GM18511 (cell line): ENCODE results near the gene CACNA1I.
A peak's percentile ranks its signal among the peaks of the same experiment; 100 is the strongest.
"Not testable (repeated sequence)": the region's sequence is repeated elsewhere in the genome, so short reads cannot be mapped to it uniquely, and the experiment has no call there.

ENCODE experiments used
- ATAC-seq: cut with Tn5 transposase; IDR thresholded peaks from one replicate; pipeline ENCODE4 v1.9.1; 2021; ENCODE audit warnings: mild to moderate bottlenecking, moderate library complexity; ENCODE audit not compliant: unreplicated experiment

Gene CACNA1I

DNA sequence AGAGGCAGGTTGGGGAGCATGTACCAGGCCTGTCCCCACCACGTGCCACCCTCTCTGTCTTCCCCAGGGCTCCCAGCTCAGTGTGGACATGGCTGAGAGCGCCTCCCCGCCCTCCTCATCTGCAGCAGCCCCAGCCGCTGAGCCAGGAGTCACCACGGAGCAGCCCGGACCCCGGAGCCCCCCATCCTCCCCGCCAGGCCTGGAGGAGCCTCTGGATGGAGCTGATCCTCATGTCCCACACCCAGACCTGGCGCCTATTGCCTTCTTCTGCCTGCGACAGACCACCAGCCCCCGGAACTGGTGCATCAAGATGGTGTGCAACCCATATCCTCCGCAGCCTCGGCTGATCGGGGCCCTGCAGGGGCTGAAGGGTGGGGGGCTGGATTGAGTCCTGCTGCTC lies at the start of gene CACNA1I:
CACNA1I (plus strand) TSS at position 89 of the 400 bp plus-strand sequence; CDS start at position 89, 0 bp downstream.
- ATAC-seq: no peak

DNA sequence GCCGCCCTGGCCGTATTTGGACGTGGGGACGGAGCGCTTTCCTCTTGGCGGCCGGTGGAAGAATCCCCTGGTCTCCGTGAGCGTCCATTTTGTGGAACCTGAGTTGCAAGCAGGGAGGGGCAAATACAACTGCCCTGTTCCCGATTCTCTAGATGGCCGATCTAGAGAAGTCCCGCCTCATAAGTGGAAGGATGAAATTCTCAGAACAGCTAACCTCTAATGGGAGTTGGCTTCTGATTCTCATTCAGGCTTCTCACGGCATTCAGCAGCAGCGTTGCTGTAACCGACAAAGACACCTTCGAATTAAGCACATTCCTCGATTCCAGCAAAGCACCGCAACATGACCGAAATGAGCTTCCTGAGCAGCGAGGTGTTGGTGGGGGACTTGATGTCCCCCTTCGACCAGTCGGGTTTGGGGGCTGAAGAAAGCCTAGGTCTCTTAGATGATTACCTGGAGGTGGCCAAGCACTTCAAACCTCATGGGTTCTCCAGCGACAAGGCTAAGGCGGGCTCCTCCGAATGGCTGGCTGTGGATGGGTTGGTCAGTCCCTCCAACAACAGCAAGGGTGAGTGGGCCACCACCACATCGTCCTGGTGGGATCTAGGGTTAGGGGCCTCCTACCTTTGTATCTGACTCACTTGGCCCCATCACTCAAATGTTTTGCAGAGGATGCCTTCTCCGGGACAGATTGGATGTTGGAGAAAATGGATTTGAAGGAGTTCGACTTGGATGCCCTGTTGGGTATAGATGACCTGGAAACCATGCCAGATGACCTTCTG lies 49.3 kb upstream of the CACNA1I start:
- not testable (repeated sequence) for ATAC-seq

DNA sequence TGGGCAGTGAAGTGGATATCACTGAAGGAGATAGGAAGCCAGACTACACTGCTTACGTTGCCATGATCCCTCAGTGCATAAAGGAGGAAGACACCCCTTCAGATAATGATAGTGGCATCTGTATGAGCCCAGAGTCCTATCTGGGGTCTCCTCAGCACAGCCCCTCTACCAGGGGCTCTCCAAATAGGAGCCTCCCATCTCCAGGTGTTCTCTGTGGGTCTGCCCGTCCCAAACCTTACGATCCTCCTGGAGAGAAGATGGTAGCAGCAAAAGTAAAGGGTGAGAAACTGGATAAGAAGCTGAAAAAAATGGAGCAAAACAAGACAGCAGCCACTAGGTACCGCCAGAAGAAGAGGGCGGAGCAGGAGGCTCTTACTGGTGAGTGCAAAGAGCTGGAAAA lies 48.5 kb upstream of the CACNA1I start:
- ATAC-seq: not testable (repeated sequence)

DNA sequence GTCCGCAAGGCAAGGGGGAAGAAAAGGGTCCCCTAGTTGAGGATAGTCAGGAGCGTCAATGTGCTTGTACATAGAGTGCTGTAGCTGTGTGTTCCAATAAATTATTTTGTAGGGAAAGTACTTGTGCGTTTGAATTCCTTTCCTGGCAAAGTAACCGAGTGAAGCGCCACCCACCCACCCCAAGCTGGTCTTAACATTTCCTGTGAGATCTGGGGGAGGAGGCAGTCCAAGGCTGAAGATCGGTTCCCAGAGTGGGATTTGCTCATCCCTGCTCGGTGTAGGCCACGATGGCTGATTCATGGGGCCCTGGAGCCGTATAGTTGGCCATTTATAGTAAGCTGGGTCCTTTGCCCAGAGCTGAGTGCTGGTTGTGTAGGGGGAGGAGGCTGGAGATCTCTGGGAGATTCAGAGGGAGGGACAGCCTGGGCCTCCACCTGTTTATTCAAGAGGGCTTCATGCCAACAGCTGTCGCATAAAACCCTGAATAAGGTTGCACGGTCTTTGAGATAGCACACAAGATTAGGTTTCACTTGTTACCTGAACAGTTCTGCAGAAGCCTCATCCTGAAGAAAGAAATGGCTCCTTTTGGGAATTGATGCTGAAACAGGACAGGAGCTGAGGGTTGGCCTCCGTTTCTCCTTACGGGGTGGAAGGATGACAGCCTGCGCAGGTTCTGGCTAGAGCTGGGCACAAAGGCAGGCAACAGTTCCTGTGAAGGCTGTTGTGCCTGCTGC lies 47.8 kb upstream of the CACNA1I start:
- no peak for ATAC-seq

DNA sequence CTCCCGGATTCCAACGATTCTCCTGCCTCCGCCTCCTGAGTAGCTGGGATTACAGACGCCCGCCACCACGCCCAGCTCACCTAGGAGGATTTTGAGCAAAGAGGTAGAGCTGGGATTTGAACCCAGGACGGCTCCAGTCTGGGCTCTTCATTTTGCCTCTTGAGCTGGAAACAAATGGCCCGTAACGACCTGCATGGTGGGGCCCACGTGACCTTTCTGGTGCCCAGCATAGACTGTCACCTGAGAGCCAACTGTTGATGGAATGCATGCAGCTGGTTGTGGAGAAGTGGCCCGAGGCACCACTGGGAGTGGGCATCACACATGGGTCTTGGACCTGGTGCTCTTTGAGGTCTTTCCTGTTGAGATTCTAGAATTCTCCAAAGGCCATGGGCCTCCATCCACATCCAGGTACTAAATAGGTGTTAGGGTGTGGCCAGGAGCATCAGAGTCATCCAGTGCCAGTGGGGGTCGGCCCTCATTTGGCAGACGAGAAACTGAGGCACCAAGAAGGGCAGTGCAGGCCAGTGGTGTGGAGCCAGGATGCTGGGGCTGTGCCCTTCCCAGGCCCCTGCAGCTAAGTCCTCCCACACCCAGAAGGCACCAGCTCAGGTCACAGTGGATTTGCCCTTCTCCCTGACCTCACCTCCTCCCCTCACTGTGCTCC lies 46.3 kb upstream of the CACNA1I start:
- ATAC-seq: no peak

DNA sequence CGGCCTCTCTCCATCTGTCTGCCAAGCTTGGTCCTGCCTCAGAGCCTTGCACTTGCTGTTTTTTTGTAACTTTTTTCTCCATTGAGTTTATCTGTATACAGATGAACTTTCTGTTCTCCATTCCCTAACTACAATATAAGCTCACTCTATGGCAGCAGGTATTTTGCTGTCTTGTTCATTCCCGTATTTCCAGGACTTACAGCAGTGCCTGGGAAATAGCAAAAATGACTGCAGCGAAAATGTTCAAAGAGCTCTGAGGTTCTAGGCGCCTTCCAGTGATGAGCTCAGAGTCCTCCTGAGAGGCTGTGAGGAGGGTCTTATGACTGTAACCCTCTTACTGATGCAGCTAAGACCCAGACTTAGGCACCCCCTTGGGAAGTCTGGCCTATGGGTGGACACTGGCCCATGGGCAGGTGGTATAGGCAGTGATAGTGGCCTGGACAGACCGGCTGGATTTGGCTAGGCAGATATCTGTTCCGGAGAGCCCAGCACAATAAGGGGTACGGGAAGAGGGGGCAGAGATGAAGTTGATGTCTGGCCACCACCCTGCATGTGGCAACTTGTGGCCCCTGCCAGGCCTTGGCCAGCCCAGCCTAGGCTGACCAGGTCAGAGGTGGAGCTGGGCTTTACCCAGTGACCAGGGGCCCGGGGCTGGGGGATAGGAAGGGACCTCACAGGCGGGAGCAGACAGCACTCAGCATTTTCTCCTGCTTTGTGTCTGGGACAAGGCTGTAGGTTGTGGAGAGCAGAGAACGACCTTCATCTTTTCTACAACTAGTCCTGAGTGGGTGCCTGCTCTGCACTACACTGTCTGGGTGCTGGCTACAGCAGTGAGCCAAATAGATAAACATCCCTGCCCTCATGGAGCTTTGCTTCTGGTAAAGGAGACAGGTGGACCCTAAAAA lies 45.5 kb upstream of the CACNA1I start:
- no peak for ATAC-seq

DNA sequence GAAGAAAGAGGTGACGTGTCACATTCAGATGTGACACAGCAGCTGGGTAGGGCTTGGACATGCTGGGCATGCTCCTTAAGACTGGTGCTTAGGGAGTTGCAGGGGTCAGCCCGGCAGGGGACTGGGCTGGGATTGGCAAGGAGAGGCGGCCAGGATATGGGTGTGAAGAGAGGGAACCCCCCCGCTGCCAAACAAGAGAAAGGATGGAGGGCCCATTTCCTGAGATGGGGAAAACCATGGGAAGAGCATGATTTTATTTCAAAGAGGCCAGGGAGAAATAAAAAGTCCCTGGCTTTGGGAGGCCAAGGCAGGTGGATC lies 44.9 kb upstream of the CACNA1I start:
- ATAC-seq: no peak

DNA sequence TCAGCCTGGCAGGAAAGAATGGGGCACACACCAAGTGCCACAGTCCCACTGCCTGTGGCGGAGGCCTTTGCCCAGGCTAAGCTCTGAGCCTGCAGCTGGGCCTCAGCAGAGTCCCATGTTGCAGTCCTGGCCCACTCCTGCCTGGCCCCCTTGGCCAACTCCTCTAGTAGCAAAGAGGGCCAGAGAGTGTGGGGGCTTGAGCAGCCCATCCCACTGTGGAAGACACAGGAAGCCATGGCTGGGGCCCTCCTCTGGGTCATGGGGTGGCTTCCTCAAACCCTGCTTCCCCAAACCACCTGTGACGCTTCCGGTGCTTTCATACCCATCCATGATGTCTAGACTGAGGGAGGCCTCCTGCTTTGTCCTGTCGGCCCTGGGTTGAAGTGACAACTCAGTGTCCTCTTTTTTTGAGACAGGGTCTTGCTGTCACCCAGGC lies 43.8 kb upstream of the CACNA1I start:
- no peak for ATAC-seq

DNA sequence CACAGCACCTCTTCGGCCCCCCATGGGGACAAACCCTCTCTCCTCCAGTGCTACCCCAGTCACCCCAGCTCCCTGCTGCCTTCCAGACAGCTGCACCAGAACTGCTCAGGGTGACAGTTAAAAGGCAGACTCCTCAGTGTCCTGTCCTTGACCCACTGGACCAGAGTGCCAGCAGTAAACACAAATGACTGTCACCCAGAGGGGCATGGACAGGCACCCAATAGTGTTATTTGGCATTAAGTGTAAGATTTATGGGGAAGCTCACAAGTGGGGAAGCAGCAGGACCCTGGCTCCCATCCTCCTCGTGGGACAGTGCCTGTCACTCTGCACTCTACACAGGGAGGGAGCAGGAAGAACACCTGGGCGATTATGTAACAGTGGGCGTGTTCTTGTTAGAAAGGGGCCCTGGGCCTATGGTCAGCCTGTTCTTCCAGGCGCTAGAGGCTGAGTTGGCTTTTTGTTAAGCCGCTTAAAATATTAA lies 43.0 kb upstream of the CACNA1I start:
- ATAC-seq: no peak

DNA sequence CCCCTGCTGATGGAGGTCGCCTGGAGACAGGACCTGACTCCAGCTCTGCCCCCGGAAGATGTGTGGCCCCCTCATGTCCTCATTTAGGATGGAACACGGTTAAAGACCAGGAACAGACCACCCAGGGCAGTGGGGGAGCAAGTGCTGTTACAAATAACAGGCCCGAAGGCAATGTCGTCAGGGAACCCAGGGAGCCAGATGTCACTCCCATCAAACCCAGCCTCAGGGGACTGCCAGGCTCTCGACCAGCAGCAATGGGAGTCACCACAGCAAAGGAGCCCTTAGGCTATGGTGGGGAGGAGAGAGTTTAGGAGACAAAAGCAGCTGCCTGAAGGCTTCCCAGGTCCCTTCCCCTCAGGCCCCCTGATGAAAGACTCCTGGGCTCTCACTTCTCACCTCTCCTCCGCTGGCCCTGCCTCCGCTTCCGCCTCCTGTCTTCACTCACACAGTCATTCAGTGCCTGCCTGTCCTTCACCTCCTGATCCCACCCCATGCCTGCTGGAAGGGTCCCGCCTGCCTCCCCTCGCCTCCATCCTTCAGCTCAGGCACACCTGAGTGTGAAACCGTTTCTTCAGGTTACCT lies 42.4 kb upstream of the CACNA1I start:
- ATAC-seq: no peak

DNA sequence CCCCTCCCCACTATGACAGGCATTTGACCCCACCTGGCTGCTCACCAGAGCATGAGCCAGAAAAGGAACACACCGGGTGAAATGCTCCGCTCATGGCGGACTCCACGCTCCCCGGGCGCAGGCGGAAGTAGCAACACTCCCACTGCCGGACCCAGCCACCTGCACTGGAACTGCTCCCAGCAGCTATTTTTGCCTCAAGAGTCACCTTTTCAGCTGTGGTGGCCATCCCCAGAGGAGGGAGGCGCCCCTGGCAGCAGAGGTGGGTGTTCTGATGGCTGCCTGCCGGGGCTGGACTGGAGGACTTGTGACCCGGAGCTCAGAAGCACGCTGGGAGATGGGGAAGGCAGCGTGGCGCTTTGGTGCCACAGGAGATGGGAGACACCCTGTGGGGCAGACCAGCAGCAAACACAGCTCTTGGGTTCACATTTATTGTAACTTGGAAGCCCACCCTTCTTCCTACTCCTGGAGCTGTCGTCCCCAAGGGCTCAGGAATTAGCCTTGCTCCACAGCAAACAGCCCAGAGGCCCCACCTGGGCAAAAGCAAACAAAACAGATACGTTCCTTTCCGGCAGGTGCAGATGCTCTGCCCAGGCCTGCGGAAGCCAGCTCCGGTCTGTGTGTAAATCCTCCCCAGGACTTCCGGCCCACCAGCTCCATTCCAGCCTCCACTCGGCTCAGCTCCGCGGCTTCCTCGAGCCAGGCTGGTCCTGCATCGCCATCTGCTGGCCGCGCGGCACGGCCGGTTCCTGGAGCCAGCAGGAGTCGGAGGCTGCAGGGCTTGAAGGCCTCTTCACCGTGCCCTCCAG lies 41.7 kb upstream of the CACNA1I start:
- ATAC-seq: peak; percentile 26

DNA sequence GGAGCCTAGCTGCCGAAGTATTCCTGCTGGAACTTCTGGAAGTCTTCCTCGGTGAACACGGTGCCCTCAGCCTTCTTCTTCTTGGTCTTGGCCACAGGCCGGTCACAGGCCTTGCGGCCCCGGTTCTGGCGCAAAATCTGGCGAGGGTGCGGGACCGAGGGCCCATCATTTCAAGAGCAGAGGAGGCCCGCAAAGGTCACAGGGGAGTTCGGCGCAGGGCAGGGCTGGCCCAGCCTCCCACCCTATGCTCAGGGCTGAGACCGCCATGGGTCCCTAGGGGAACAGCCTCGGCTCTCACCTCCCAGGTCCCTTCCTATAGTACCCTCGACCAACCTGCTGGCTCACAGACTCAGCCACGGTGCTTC lies 41.1 kb upstream of the CACNA1I start:
- no peak for ATAC-seq

DNA sequence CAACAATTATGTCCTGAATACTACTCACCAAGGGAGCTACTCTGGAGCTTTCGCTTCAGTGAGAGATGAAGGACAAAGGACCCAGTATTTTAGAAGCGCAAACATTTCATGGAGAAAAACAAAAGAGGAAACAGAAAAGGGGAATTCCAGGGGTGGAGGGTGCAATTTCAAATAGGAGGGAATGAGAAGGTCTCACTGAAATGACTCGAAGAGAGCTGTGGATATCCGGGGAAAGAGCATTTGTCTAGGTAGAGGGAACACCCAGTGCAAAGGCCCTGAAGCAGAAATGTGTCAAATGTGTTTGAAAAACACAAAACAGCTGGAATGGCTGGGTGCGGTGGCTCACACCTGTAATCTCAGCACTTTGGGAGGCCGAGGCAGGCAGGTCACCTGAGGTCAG lies 40.4 kb upstream of the CACNA1I start:
- no peak for ATAC-seq

DNA sequence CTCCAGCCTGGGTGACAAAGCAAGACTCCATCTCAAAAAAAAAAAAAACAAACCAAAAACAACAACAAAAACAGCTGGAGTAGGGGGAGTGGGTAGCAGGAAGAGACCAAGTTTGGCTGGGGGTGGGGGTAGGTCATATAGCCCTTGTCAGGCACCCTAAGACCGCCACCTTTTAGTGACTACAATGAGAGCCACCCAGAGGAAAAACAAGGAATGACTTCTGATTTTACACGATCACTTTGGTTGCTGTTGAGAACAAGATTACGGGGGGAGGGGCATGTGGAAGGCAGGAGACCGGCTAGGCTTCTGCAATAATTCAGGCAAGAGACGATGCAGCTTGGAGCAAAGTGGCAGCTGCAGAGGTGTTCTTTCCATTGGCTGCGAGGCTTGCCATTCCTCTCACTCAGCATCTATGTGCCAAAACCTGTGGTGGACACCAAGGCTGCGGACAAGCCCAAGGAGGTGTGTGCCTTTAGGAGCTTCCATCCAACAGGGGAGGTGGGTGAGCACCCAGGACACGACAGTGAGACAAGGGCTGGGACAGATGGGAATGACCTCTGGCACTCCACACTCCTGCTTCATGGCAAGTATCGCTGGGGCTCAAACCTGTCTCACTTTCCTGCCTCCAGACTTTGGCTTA lies 39.7 kb upstream of the CACNA1I start:
- ATAC-seq: no peak

DNA sequence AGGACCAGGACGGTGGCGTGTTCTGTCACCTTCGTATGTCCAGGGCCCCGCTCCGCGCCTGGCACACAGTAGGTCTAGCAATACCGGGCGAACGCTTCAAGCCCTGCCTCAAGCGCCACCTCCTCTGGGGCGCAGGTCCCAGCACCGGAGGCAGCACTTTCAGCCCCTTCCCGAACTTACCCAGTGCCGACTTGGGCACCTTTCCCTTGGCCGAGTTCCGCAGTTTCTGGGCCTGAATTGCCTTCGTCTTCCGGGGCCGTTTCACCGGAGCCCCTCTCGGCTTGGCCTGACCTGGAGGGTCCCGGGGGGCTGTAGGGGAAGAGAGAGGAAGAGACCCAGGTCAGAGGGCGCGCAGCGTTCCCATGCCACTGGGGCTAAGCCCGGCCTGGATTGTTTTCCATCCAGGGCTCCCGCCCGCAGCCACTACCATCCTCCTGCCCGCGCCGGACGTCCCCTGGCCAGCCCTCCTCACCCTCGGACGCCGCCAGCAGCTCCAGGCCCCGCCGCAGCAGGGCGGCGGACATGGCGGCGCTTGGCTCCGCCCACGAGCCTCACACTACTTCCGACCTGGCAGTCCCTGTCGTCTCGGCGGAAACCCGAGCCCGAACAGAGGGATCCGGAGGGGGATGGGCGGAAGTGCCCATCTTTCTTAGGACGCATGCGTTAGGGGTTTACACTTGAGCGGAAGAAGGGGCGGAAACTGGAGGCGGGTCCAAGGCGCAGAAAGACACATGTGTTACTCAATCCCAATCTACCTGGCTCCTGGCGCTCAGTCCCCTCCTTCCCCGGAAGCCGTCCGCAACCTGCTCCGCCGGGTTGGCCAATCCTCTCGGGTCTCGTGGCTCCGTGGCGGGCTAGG lies 38.1 kb upstream of the CACNA1I start, which contains the start of gene RPS19BP1:
RPS19BP1 (minus strand) TSS at position 534 of the 859 bp plus-strand sequence; CDS start at position 524, 10 bp downstream.
- peak; percentile 79 for ATAC-seq

DNA sequence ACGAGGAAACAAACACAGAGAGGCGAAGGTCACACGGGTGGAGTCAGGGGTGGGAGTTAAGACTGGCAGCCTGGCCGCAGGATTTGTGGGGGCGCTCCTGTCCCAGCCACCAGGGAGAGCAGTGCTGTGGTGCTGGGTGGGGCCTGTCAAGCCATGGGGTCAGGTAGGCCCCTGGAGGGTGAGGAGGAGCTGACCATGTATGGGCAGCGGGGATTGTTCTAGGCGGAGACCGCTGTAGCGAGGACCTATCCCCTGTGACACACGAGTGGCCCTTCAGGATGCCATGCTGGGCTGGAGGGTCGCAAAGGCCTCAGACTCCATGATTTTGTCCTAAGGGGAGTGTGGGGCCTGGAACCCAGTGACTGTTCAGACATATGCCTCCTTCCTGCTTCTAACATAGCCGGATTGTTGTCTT lies 36.5 kb upstream of the CACNA1I start:
- ATAC-seq: no peak

DNA sequence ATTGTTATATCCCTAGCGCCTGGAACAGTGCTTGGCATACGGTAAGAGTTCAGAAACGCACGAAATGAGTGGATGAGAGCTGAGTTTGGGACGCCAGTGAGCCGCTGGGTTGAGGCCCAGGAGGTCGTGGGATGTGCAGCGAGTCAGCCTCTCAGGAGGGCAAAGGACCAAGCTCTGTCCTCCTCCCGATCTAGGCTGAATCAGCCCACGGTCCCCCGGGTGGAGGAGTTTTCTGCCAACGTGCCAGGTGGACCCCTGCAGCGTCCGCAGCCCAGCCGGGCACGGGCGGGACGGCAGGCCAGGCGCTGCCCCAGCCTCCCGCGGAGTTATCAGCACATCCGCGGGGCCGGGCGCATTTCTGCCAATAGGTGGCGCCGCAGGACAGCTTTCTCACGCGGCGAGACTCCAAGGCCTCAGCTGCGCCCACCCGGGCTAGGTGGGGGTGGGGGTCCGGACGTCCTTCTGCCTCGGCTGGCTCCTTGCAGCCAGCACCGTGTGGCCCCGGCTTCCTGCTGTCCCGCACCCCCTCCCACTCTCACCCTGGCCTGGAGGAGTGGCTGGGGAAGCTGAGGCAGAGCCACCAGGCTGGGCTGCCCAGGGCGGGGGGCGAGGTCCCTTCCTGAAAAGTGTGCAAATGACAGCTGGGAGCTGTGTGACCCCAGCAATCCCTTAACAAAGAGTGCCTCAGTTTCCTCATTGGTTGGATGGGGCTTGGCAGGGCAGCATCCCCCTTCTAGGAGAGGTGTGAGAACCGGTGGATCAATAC lies 35.8 kb upstream of the CACNA1I start:
- no peak for ATAC-seq
